ENCODE results near the gene AKAP10. TPM values are rescaled to one million over a fixed set of nuclear protein-coding genes. Genes with fewer than 3 reads are reported as not detected.
"Not testable (repeated sequence)": the region's sequence is repeated elsewhere in the genome, so short reads cannot be mapped to it uniquely, and the experiment has no call there.

AKAP10 gene
- total RNA-seq, 1 donor from 2014 or later: 16.9 TPM

DNA sequence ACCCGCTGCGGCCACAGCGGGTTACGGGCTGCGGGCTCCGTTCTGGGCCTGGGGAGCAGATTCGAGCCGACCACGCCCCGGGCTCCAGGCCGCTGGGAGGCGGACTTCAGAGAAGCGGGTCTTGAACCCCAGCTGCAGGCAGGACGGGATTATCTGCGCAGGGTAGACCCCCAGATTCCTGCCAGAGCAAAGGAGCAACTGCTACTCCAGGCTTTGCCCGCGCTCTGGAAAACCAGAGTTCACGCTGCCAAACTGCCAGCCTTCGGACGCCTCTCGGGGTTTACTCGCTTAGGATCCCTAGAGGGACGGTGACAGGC, 109.6 kb downstream of the AKAP10 start:
- DNase-seq (ENCODE audit: low read depth, low spot score): no peak

DNA sequence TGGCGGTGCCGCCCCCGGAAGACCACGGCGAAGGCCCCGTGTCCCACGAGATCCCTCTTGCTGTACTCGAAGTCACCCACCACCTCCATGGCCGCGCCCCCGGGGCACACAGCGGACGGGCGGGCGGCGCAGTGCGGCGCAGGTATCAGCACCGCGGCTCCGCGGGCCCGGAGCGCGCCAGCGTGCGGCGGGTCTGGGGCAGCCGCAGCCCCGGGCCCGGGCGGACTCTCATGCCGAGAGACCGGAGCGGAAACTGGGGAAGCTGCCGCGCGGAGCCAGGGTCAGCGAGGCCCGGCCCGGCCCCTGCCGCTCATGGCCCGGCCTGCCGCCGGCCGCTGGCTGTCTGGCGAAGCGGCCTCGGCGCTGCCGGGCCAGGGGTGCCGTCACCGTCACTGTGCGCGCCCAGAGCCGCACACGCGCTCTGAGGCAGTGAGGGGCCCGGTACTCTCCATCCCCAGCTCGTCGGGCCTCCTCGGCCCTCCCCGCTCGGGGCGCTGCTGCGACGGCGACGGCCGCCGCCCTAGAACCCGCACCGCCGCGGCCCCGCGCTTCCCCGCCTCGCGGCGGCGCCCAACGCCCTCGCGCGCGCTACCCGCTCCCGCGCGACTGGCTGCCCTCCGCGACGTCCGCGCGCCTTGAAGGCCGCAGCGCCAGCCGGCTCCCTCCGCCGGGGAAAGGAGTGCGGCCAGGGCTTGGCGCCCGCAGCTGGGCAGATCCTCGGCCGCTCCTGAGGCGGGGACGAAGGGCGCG, 110.1 kb downstream of the AKAP10 start, which contains the start of gene ULK2:
ULK2 (minus strand) TSS at position 608 of the 750 bp plus-strand sequence; CDS start at position 89, 519 bp downstream.
- DNase-seq (ENCODE audit: low read depth, low spot score): peak; percentile 36

DNA sequence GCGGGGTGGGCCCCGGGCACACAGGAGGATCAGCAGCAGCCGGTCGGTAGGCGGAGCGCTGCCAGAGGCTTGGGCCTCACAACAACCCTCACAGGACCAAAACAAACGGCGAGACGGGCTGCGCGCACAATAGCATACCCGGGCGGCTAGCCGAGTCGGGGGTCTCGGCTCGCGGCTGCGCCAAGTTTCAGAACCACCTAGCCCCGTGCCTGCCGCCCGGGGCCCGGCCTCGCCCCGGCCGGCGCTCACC, 110.6 kb downstream of the AKAP10 start:
- no peak for DNase-seq (ENCODE audit: low read depth, low spot score)

DNA sequence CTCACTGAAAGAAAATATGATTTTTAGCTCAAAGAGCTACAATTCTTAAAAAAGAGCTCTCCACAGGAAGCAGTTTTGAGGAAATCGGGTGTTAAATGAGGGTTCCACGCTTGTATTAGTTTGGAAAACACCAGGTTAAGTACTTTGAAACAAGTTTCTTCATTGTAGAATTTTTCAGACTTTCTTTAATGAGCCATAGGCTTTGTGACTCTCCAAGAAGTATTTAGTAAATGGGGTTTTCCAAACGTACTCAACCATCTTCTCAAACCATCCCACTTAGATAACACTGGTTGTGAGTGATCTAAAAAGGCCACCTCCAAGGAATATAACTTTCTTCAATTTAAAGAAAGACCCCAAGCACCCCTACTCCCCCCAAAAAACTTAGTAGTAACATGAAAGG, 112.6 kb downstream of the AKAP10 start:
- no peak for DNase-seq (ENCODE audit: low read depth, low spot score)

DNA sequence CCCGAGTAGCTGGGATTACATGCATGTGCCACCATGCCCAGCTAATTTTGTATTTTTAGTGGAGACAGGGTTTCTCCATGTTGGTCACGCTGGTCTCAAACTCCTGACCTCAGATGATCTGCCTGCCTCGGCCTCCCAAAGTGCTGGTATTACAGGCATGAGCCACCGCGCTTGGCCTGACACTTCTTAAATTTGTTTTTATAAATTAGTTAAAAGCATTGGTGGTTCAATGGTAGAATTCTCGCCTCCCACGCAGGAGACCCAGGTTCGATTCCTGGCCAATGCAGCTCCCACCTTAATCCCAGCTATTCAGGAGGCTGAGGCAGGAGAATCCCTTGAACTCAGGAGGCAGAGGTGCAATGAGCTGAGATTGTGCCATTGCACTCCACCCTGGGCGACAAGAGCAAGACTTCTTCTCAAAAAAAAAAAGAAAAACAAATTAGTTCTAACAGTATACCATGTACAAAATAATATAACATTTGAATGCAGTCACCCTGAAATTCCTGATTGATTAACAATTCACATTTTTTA, 116.9 kb downstream of the AKAP10 start:
- DNase-seq (ENCODE audit: low read depth, low spot score): not testable (repeated sequence)

DNA sequence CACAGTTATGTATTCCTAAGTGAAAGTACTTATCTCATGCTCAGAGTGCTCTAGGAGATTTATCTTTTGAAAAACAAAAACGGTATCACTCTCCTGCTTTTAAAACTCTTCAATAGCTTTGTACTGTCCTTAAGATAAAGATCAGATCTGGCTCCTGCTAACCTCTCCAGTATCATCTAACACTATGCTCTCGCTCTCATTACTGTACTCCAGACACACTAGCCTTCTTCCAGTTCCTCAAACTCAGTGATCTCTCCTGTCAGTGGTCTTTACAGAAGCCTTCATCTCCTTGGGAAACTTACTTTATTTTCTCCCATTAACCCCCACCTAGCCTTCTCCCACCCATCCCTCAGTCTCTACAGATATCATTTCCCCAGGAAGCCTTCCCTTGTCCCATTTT, 120.0 kb downstream of the AKAP10 start:
- DNase-seq (ENCODE audit: low read depth, low spot score): no peak

Other genes with a start within 250 kb of the AKAP10 start
- gene ALDH3A1, start 229.5 kb downstream of the AKAP10 start, total RNA-seq: 1.5 and 1.8 TPM in 2 replicates
- gene ULK2, start 109.9 kb downstream of the AKAP10 start, total RNA-seq: 12.8 and 23.1 TPM in 2 replicates
- 1.1 and 1.2 TPM in 2 replicates for gene SPECC1, start 31.5 kb upstream of the AKAP10 start, total RNA-seq

Measured in pulmonary artery endothelial cell (primary cell).